GM12878 (cell line): Measurements from ENCODE around the gene ZBTB21. TPM values are rescaled to one million over a fixed set of nuclear protein-coding genes. Genes with fewer than 3 reads are reported as not detected.

ENCODE experiments used
- ATAC-seq: fragments of 200-7000 bp; cut with Tn5 transposase; 3 replicates; pipeline ENCODE4 v1.9.1; 2020; ENCODE audit warnings: mild to moderate bottlenecking, moderate library complexity
- BruUV-seq: library from RNA; stranded (reverse); fragments of 400-500 nt; replicated peaks from 2 replicates; lab custom pipeline; 2021; lab: Mats Ljungman, UMichigan
- CTCF ChIA-PET: fragments of 300-600 bp; sonication (Branson Sonifier 250); formaldehyde crosslinking; extraction: SDS; loops from one replicate; lab custom pipeline; 2021; ENCODE audit warnings: inconsistent platforms; lab: Yijun Ruan, JAX
- POLR2A ChIA-PET: fragments of 350-600 bp; formaldehyde crosslinking; extraction: SDS; loops from one replicate; lab custom pipeline; 2021; ENCODE audit warnings: inconsistent platforms; lab: Charles Lee
- RAD21 ChIA-PET: fragments of 300-600 bp; sonication (Branson Sonifier 250); formaldehyde crosslinking; loops from one replicate; lab custom pipeline; 2023; ENCODE audit warnings: antibody characterized with exemption; ENCODE audit not compliant: unreplicated experiment; lab: Charles Lee
- SMC1A ChIA-PET: fragments of 300-600 bp; sonication (Branson Sonifier 250); formaldehyde crosslinking; loops from one replicate; lab custom pipeline; 2023; ENCODE audit not compliant: unreplicated experiment, uncharacterized antibody; lab: Charles Lee
- DNase-seq: peaks from one replicate; pipeline ENCODE4 v3.0.0-alpha.2; 2011; ENCODE audit warnings: low read depth, low spot score
- FAIRE-seq: peaks from 3 replicates; lab custom pipeline; 2011; peaks lifted over from hg19 to GRCh38; lab: Jason Lieb, UNC
- H2AFZ ChIP-seq: 2 replicates; pipeline ENCODE4 v1.6.0; 2011; ENCODE audit warnings: low read depth, low read length, control low read depth; ENCODE audit not compliant: control insufficient read depth
- H3K27ac ChIP-seq: 2 replicates; pipeline ENCODE4 v1.5.1; 2011; ENCODE audit warnings: control low read depth; ENCODE audit not compliant: control insufficient read depth, insufficient read depth
- H3K27me3 ChIP-seq, 2 experiments: replicated peaks in 1 of 2; 2 replicates each; pipeline versions ENCODE4 v1.6.0 to v1.6.1; 2011; ENCODE audit warnings: low read length in 1 of 2; ENCODE audit not compliant: control insufficient read depth in 2 of 2, insufficient read depth in 2 of 2
- H3K36me3 ChIP-seq, 2 experiments: 2 replicates each; pipeline ENCODE4 v1.5.1; 2011; ENCODE audit warnings: low read length in 1 of 2; ENCODE audit not compliant: control insufficient read depth in 2 of 2, insufficient read depth in 2 of 2
- H3K4me1 ChIP-seq: 2 replicates; pipeline ENCODE4 v1.6.1; 2011; ENCODE audit warnings: mild to moderate bottlenecking, low read length, moderate library complexity, mixed read lengths; ENCODE audit not compliant: control insufficient read depth, insufficient read depth
- H3K4me2 ChIP-seq: 2 replicates; pipeline ENCODE4 v1.6.0; 2011; ENCODE audit warnings: control low read depth; ENCODE audit not compliant: control insufficient read depth, insufficient read depth
- H3K4me3 ChIP-seq: fragments of 200-600 bp; sonication (generic); 2 replicates; pipeline ENCODE4 v1.5.1; 2016
- H3K79me2 ChIP-seq: 2 replicates; pipeline ENCODE4 v1.6.0; 2011; ENCODE audit warnings: low read length; ENCODE audit not compliant: control insufficient read depth, insufficient read depth
- H3K9ac ChIP-seq: 2 replicates; pipeline ENCODE4 v1.8.0; 2011; ENCODE audit warnings: low read length, control low read depth, mixed read lengths; ENCODE audit not compliant: control insufficient read depth, insufficient read depth
- H3K9me3 ChIP-seq: replicated peaks from 3 replicates; pipeline ENCODE4 v1.5.1; 2011; ENCODE audit warnings: mild to moderate bottlenecking, low read length; ENCODE audit not compliant: control insufficient read depth, insufficient read depth
- H4K20me1 ChIP-seq: 2 replicates; pipeline ENCODE4 v1.6.0; 2011; ENCODE audit not compliant: control insufficient read depth, insufficient read depth
- BMI1 ChIP-seq: fragments of 450-650 bp; IDR thresholded peaks from 2 replicates; pipeline ENCODE4 v1.6.1; 2016; ENCODE audit warnings: mild to moderate bottlenecking, moderate library complexity, borderline replicate concordance
- CBX3 ChIP-seq: fragments of 200-600 bp; sonication (generic); IDR thresholded peaks from 2 replicates; pipeline ENCODE4 v1.6.1; 2016; ENCODE audit warnings: low read depth, borderline replicate concordance
- CEBPB ChIP-seq, 2 experiments: fragments of 150-350 bp in 1 of 2; IDR thresholded peaks; 2 replicates each; pipeline ENCODE4 v1.6.1; 2012 to 2014; ENCODE audit warnings: low read depth in 2 of 2, low read length in 2 of 2, borderline replicate concordance in 1 of 2, inconsistent platforms in 1 of 2
- E2F4 ChIP-seq: IDR thresholded peaks from 2 replicates; pipeline ENCODE4 v1.6.1; 2012; ENCODE audit warnings: low read depth, low read length, improper control_type of control experiment
- HDAC2 ChIP-seq: fragments of 200-600 bp; sonication (generic); IDR thresholded peaks from 2 replicates; pipeline ENCODE4 v1.6.1; 2017
- IKZF1 ChIP-seq: fragments of 450-650 bp; conservative IDR thresholded peaks from 2 replicates; pipeline ENCODE4 v1.6.1; 2017; ENCODE audit warnings: antibody characterized with exemption, mild to moderate bottlenecking
- IRF4 ChIP-seq: IDR thresholded peaks from 2 replicates; pipeline ENCODE4 v1.6.1; 2011; ENCODE audit warnings: low read depth, low read length
- JUND ChIP-seq: IDR thresholded peaks from 2 replicates; pipeline ENCODE4 v1.6.1; 2012; ENCODE audit warnings: low read depth, mild to moderate bottlenecking, low read length, improper control_type of control experiment, moderate library complexity
- NFYA ChIP-seq: IDR thresholded peaks from 2 replicates; pipeline ENCODE4 v1.6.1; 2011; ENCODE audit warnings: low read depth, mild to moderate bottlenecking, low read length, improper control_type of control experiment, borderline replicate concordance
- RUNX3 ChIP-seq: IDR thresholded peaks from 2 replicates; pipeline ENCODE4 v1.6.1; 2012; ENCODE audit warnings: low read length, inconsistent platforms
- SIX5 ChIP-seq: IDR thresholded peaks from 2 replicates; pipeline ENCODE4 v1.6.1; 2011; ENCODE audit warnings: mild to moderate bottlenecking, low read depth, low read length, moderate library complexity; ENCODE audit not compliant: severe bottlenecking
- SMARCA5 ChIP-seq: fragments of 450-650 bp; IDR thresholded peaks from 2 replicates; pipeline ENCODE4 v1.6.1; 2017; ENCODE audit warnings: mild to moderate bottlenecking
- STAT1 ChIP-seq: fragments of 450-650 bp; conservative IDR thresholded peaks from 2 replicates; pipeline ENCODE4 v1.6.1; 2014; ENCODE audit warnings: antibody characterized with exemption, mild to moderate bottlenecking
- TARDBP ChIP-seq: IDR thresholded peaks from 2 replicates; pipeline ENCODE4 v1.6.1; 2016; ENCODE audit warnings: borderline replicate concordance
- ZBTB11 ChIP-seq: fragments of 450-650 bp; formaldehyde crosslinking; IDR thresholded peaks from 2 replicates; pipeline ENCODE4 v1.5.0; 2022; ENCODE audit warnings: mild to moderate bottlenecking, missing genetic modification characterization
- whole genome bisulfite sequencing: methylation state at CpG from one replicate; pipeline ENCODE4 v1.1.6; 2016; ENCODE audit warnings: low lambda C conversion rate; ENCODE audit not compliant: insufficient replicate concordance, insufficient coverage; ENCODE audit errors: missing lambda C conversion rate; 5-methylcytosine and 5-hydroxymethylcytosine counted together
- in situ Hi-C: fragments of 300-500 bp; cut with MboI; formaldehyde crosslinking; loops from 9 replicates; pipeline ENCODE4 v1.14.3; 2018; ENCODE audit warnings: mixed read lengths
- intact Hi-C: fragments of 100-400 bp; cut with micrococcal nuclease; formaldehyde crosslinking; loops from one replicate; pipeline ENCODE4 v1.14.2; 2022; ENCODE audit not compliant: unreplicated experiment
- polyA plus RNA-seq, 11 experiments: library from polyadenylated mRNA; depleted of rRNA in 4 of 11; unstranded in 6 of 11; stranded (reverse) in 5 of 11; fragments of >200 nt; fragmentation: Nextera tagmentation in 4 of 11; fragmentation: Illumina TruSeq in 1 of 11; extraction: Ambion mirVana in 4 of 11; extraction: Trizol in 1 of 11; gene quantifications; 1 replicate in 1 of 11; 2 replicates in 10 of 11; pipeline versions ENCODE4 v1.2.1 to v1.2.3, GENCODE V29; 2011 to 2016; ENCODE audit warnings: inconsistent platforms in 2 of 11, missing spikeins in 2 of 11, low read depth in 1 of 11
- total RNA-seq, 4 experiments: library from RNA; depleted of rRNA in 3 of 4; stranded (reverse); fragments of >200 nt in 3 of 4; fragmentation: Illumina TruSeq in 1 of 4; extraction: Trizol in 1 of 4; gene quantifications; 2 replicates each; pipeline versions ENCODE4 v1.2.1 to v1.2.3, GENCODE V29; 2013 to 2021
- TF ChIP-seq, protein P1 (sequence below): fragments of 450-650 bp; IDR thresholded peaks from 2 replicates; pipeline ENCODE4 v1.6.1; 2016; ENCODE audit warnings: mild to moderate bottlenecking
- TF ChIP-seq, protein P2 (sequence below), 3 experiments: IDR thresholded peaks in 2 of 3; conservative IDR thresholded peaks in 1 of 3; 2 replicates each; pipeline ENCODE4 v1.5.1; 2011; ENCODE audit warnings: low read depth in 3 of 3, low read length in 3 of 3, mild to moderate bottlenecking in 3 of 3, control low read depth in 2 of 3, moderate library complexity in 2 of 3, inconsistent platforms in 1 of 3, mixed read lengths in 1 of 3; ENCODE audit not compliant: control insufficient read depth in 2 of 3, insufficient read depth in 1 of 3; ENCODE audit errors: extremely low read depth in 1 of 3

Gene ZBTB21
- total and polyA plus RNA-seq, 10 of the 15 experiments (the other 5 are each of a cell fraction or from before 2014, with no cell fraction given) = 1.8 to 21.6 (median 10.6) TPM

GRCh38 chr21:42032968-42033367 lies 22.8 kb upstream of the ZBTB21 start:
- Histone ChIP-seq H3K9me3 (no peaks in the 10 kb centered on the region; the same call in 2 of the 3 replicates), H2AFZ (no peak overlapping the region), H3K9ac (no peak overlapping the region), H3K4me3 (no peak overlapping the region), H3K79me2 (no peaks in the 10 kb centered on the region), H3K36me3 (no peaks in the 10 kb centered on the region), H3K27me3 (no peaks in the 10 kb centered on the region), H3K4me1 (peaks cover 13% of the 10 kb centered on the region), H4K20me1 (no peaks in the 10 kb centered on the region), H3K27ac (no peak overlapping the region), H3K4me2 (no peak overlapping the region)
- ATAC-seq (peak; percentile 40), DNase-seq (no peak), FAIRE-seq (no peak)
- WGBS = 81% methylated on average over 3 of the region's 3 CpGs
- ChIA-PET RAD21 (no interaction called here), CTCF (interaction anchor here (1.1 to 1.5 kb wide), 3 partner anchors 13 to 76 kb away, joined by 3 to 4 read pairs (median 3); no protein-coding TSS in a partner anchor), POLR2A (no interaction called here), SMC1A (interaction anchor here (1.1 kb wide), 1 partner anchor 20 kb away, joined by 3 read pairs; no protein-coding TSS in a partner anchor)
- no TSS peak for BruUV-seq
- in situ Hi-C loops = no loop called here
- intact Hi-C loops = no loop called here
- TF ChIP-seq, protein P1, sequence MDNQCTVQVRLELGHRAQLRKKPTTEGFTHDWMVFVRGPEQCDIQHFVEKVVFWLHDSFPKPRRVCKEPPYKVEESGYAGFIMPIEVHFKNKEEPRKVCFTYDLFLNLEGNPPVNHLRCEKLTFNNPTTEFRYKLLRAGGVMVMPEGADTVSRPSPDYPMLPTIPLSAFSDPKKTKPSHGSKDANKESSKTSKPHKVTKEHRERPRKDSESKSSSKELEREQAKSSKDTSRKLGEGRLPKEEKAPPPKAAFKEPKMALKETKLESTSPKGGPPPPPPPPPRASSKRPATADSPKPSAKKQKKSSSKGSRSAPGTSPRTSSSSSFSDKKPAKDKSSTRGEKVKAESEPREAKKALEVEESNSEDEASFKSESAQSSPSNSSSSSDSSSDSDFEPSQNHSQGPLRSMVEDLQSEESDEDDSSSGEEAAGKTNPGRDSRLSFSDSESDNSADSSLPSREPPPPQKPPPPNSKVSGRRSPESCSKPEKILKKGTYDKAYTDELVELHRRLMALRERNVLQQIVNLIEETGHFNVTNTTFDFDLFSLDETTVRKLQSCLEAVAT = no peak
- TF ChIP-seq SIX5 (no peak), CEBPB (IDR thresholded peaks at IDR 0.05; ENCODE audit: borderline replicate concordance in 1 of 2, low read depth in 2 of 2, low read length in 2 of 2) (no peak), TARDBP (no peak), ZBTB11 (CRISPR knock-in tag) (no peak), SMARCA5 (no peak), BMI1 (no peak), E2F4 (no peak), NFYA (no peak), IRF4 (no peak), RUNX3 (no peak), CBX3 (no peak), HDAC2 (no peak), STAT1 (no peak), JUND (no peak), IKZF1 (no peak)
- TF ChIP-seq, protein P2, sequence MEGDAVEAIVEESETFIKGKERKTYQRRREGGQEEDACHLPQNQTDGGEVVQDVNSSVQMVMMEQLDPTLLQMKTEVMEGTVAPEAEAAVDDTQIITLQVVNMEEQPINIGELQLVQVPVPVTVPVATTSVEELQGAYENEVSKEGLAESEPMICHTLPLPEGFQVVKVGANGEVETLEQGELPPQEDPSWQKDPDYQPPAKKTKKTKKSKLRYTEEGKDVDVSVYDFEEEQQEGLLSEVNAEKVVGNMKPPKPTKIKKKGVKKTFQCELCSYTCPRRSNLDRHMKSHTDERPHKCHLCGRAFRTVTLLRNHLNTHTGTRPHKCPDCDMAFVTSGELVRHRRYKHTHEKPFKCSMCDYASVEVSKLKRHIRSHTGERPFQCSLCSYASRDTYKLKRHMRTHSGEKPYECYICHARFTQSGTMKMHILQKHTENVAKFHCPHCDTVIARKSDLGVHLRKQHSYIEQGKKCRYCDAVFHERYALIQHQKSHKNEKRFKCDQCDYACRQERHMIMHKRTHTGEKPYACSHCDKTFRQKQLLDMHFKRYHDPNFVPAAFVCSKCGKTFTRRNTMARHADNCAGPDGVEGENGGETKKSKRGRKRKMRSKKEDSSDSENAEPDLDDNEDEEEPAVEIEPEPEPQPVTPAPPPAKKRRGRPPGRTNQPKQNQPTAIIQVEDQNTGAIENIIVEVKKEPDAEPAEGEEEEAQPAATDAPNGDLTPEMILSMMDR (IDR thresholded peaks at IDR 0.05 in 2 of 3, conservative IDR thresholded peaks at IDR 0.05 in 1 of 3; ENCODE audit: control insufficient read depth in 2 of 3, extremely low read depth in 1 of 3, insufficient read depth in 1 of 3, low read depth in 3 of 3, low read length in 3 of 3) = no peak
